ENCODE measurements around the gene SETD3. TPM values are rescaled to one million over a fixed set of nuclear protein-coding genes. Genes with fewer than 3 reads are reported as not detected.

Gene SETD3
- total and polyA plus RNA-seq, 2 experiments from 2014 or later: 60.1 to 67.5 TPM

- no peak overlapping the region for H3K4me3 ChIP-seq
- H3K27ac ChIP-seq: no peak overlapping the region
- peaks cover 14% of the 10 kb centered on the region for H3K4me1 ChIP-seq (ENCODE audit: low read depth)
Measured at GRCh38 chr14:99522025-99522401, 41.4 kb upstream of the SETD3 start.

GRCh38 chr14:99521176-99522024, 40.7 kb upstream of the SETD3 start:
- no peaks in the 10 kb centered on the region for H3K27me3 ChIP-seq
- H3K9me3 ChIP-seq (ENCODE audit: low read depth): no peaks in the 10 kb centered on the region
- TF ChIP-seq CTCF (IDR thresholded peaks at IDR 0.05; ENCODE audit: low read depth, low read length): no peak
- H3K4me3 ChIP-seq: no peak overlapping the region
- DNase-seq (ENCODE audit: low read depth in 1 of 2, low spot score in 1 of 2): no peak
- peaks cover 14% of the 10 kb centered on the region for H3K4me1 ChIP-seq (ENCODE audit: low read depth)
- no peaks in the 10 kb centered on the region for H3K36me3 ChIP-seq
- H3K27ac ChIP-seq: no peak overlapping the region

More at GRCh38 chr14:99522025-99522401, 41.4 kb upstream of the SETD3 start:
- DNase-seq (ENCODE audit: low read depth in 1 of 2, low spot score in 1 of 2): no peak
- H3K9me3 ChIP-seq (ENCODE audit: low read depth): no peaks in the 10 kb centered on the region
- H3K36me3 ChIP-seq: no peaks in the 10 kb centered on the region
- H3K27me3 ChIP-seq: no peaks in the 10 kb centered on the region
- TF ChIP-seq CTCF (IDR thresholded peaks at IDR 0.05; ENCODE audit: low read depth, low read length): no peak

DNA sequence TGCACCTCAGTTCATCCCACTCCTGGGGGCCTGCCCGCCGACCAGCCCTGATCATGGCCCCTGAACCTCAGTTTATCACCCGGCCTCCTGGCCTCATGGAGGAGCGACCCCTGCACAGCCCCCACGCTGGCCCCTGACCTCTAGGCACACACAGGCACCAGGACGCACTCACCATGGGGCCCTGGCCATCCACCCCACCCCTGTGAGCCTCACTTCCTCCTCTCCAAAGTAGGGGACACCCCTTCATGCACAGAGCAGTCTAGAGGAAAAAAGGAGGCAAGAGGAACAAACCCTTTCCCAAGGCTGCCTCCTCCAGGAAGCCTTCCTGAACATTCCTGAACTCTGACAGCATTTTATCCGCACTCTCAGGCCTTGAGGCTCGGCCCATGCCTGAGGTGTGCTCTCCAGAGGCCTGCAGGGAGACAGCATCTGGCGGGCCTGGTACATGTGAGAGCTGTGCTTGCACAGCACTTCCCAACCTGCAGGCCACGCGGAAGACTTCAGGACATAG, 40.0 kb upstream of the SETD3 start:
- no peaks in the 10 kb centered on the region for H3K36me3 ChIP-seq
- no peak for TF ChIP-seq CTCF (IDR thresholded peaks at IDR 0.05; ENCODE audit: low read depth, low read length)
- peaks cover 14% of the 10 kb centered on the region for H3K4me1 ChIP-seq (ENCODE audit: low read depth)
- H3K4me3 ChIP-seq: no peak overlapping the region
- H3K9me3 ChIP-seq (ENCODE audit: low read depth): no peaks in the 10 kb centered on the region
- H3K27me3 ChIP-seq: no peaks in the 10 kb centered on the region
- DNase-seq (ENCODE audit: low read depth in 1 of 2, low spot score in 1 of 2): no peak
- H3K27ac ChIP-seq: no peak overlapping the region

GRCh38 chr14:99519931-99520421, 39.3 kb upstream of the SETD3 start:
- Histone ChIP-seq H3K4me3 (no peak overlapping the region), H3K9me3 (ENCODE audit: low read depth) (no peaks in the 10 kb centered on the region), H3K4me1 (ENCODE audit: low read depth) (peaks cover 14% of the 10 kb centered on the region), H3K36me3 (no peaks in the 10 kb centered on the region), H3K27me3 (no peaks in the 10 kb centered on the region), H3K27ac (no peak overlapping the region)
- no peak for TF ChIP-seq CTCF (IDR thresholded peaks at IDR 0.05; ENCODE audit: low read depth, low read length)
- DNase-seq (ENCODE audit: low read depth in 1 of 2, low spot score in 1 of 2): no peak

GRCh38 chr14:99519347-99519881, 38.8 kb upstream of the SETD3 start:
- Histone ChIP-seq H3K36me3 (peaks cover 4% of the 10 kb centered on the region), H3K9me3 (ENCODE audit: low read depth) (no peaks in the 10 kb centered on the region), H3K4me1 (ENCODE audit: low read depth) (peaks cover 14% of the 10 kb centered on the region), H3K4me3 (no peak overlapping the region), H3K27ac (no peak overlapping the region), H3K27me3 (no peaks in the 10 kb centered on the region)
- DNase-seq (ENCODE audit: low read depth in 1 of 2, low spot score in 1 of 2): no peak
- TF ChIP-seq CTCF (IDR thresholded peaks at IDR 0.05; ENCODE audit: low read depth, low read length): no peak

All from cardiac muscle cell (in vitro differentiated cells and primary cell).